ENCODE results near the gene AFMID.
"Not testable (repeated sequence)": the region's sequence is repeated elsewhere in the genome, so short reads cannot be mapped to it uniquely, and the experiment has no call there.

Gene AFMID

GRCh38 chr17:78186692-78187595, at the start of gene AFMID, which contains the start of gene TK1:
Gene AFMID, plus strand, starts transcription at chr17:78187362. Its CDS starts 9 bp downstream, at chr17:78187371.
Gene TK1, minus strand, starts transcription at chr17:78187052. Its CDS starts 58 bp downstream, at chr17:78186994.
- peak; percentile 65 for DNase-seq (ENCODE audit: low read depth)

GRCh38 chr17:78137392-78138203, 49.6 kb upstream of the AFMID start:
- no peak for DNase-seq (ENCODE audit: low read depth)

- DNase-seq (ENCODE audit: low read depth) = no peak
Measured at GRCh38 chr17:78138204-78139060, 48.7 kb upstream of the AFMID start.

GRCh38 chr17:78139861-78140168, 47.3 kb upstream of the AFMID start:
- DNase-seq (ENCODE audit: low read depth) = not testable (repeated sequence)

- peak; percentile 6 for DNase-seq (ENCODE audit: low read depth)
Measured at GRCh38 chr17:78140169-78141051, 46.8 kb upstream of the AFMID start.

GRCh38 chr17:78141437-78142118, 45.6 kb upstream of the AFMID start:
- DNase-seq (ENCODE audit: low read depth) = no peak

- DNase-seq (ENCODE audit: low read depth) = no peak
Measured at GRCh38 chr17:78142119-78142861, 44.9 kb upstream of the AFMID start.

- no peak for DNase-seq (ENCODE audit: low read depth)
Measured at GRCh38 chr17:78143214-78144146, 43.7 kb upstream of the AFMID start.

- peak; percentile 14 for DNase-seq (ENCODE audit: low read depth)
Measured at GRCh38 chr17:78144147-78144719, 42.9 kb upstream of the AFMID start.

GRCh38 chr17:78144736-78145641, 42.2 kb upstream of the AFMID start:
- DNase-seq (ENCODE audit: low read depth) = no peak

- no peak for DNase-seq (ENCODE audit: low read depth)
Measured at GRCh38 chr17:78146471-78146869, 40.7 kb upstream of the AFMID start.

GRCh38 chr17:78146881-78147280, 40.3 kb upstream of the AFMID start:
- DNase-seq (ENCODE audit: low read depth) = no peak

- DNase-seq (ENCODE audit: low read depth) = no peak
Measured at GRCh38 chr17:78147315-78147998, 39.7 kb upstream of the AFMID start.

GRCh38 chr17:78148286-78149016, 38.7 kb upstream of the AFMID start:
- DNase-seq (ENCODE audit: low read depth) = no peak

- no peak for DNase-seq (ENCODE audit: low read depth)
Measured at GRCh38 chr17:78151514-78152008, 35.6 kb upstream of the AFMID start.

Measured in GM04503 (cell line).